ENCODE data around the gene COL4A2. TPM values are rescaled to one million over a fixed set of nuclear protein-coding genes. Genes with fewer than 3 reads are reported as not detected.

COL4A2 gene
- total and polyA plus RNA-seq, 3 experiments from 2014 or later, result not detected

- no peaks in the 10 kb centered on the region for H3K27me3 ChIP-seq (ENCODE audit: insufficient read depth, low read length, poor library complexity, severe bottlenecking)
- H3K27me3 Mint-ChIP-seq, result peaks cover 3 to 6% of the 10 kb centered on the region in 2 donors
- DNase-seq, result no peak
- no peaks in the 10 kb centered on the region for H3K9me3 Mint-ChIP-seq
- no peaks in the 10 kb centered on the region for H3K4me1 Mint-ChIP-seq
- no peaks in the 10 kb centered on the region for H3K9me3 ChIP-seq (ENCODE audit: low read length)
- H3K36me3 Mint-ChIP-seq, result no peaks in the 10 kb centered on the region
- ChIA-PET CTCF (no interaction called here), POLR2A (no interaction called here)
- no peaks in the 10 kb centered on the region for H3K4me1 ChIP-seq (ENCODE audit: insufficient read depth, low read length)
- H3K27ac ChIP-seq (ENCODE audit: low read depth, low read length), result no peak overlapping the region
- H3K4me3 ChIP-seq (ENCODE audit: low read length), result no peak overlapping the region
- no peak overlapping the region for H3K4me3 Mint-ChIP-seq
- H3K27ac Mint-ChIP-seq, result no peak overlapping the region
- H3K36me3 ChIP-seq (ENCODE audit: insufficient read depth, low read length), result no peaks in the 10 kb centered on the region
Measured at GRCh38 chr13:110353339-110353977, 46.4 kb downstream of the COL4A2 start.

GRCh38 chr13:110354123-110354627 lies 47.1 kb downstream of the COL4A2 start:
- H3K9me3 Mint-ChIP-seq, result no peaks in the 10 kb centered on the region
- POLR2A ChIA-PET, result no interaction called here
- CTCF ChIA-PET, result no interaction called here

GRCh38 chr13:110354715-110355473 lies 47.8 kb downstream of the COL4A2 start:
- Mint-ChIP-seq H3K27ac (no peak overlapping the region), H3K4me3 (no peak overlapping the region)
- POLR2A ChIA-PET, result no interaction called here

More at GRCh38 chr13:110354123-110354627, 47.1 kb downstream of the COL4A2 start:
- Histone ChIP-seq H3K4me3 (ENCODE audit: low read length) (no peak overlapping the region), H3K27ac (ENCODE audit: low read depth, low read length) (no peak overlapping the region), H3K36me3 (ENCODE audit: insufficient read depth, low read length) (no peaks in the 10 kb centered on the region), H3K27me3 (ENCODE audit: insufficient read depth, low read length, poor library complexity, severe bottlenecking) (no peaks in the 10 kb centered on the region), H3K4me1 (ENCODE audit: insufficient read depth, low read length) (no peaks in the 10 kb centered on the region), H3K9me3 (ENCODE audit: low read length) (no peaks in the 10 kb centered on the region)
- no peaks in the 10 kb centered on the region for H3K4me1 Mint-ChIP-seq
- H3K27ac Mint-ChIP-seq, result no peak overlapping the region
- no peak overlapping the region for H3K4me3 Mint-ChIP-seq
- peaks cover 0 to 6% of the 10 kb centered on the region in 2 donors for H3K27me3 Mint-ChIP-seq
- H3K36me3 Mint-ChIP-seq, result no peaks in the 10 kb centered on the region
- DNase-seq, result no peak

GRCh38 chr13:110356362-110356761 lies 49.3 kb downstream of the COL4A2 start:
- Histone ChIP-seq H3K4me3 (ENCODE audit: low read length) (no peak overlapping the region), H3K27ac (ENCODE audit: low read depth, low read length) (no peak overlapping the region), H3K4me1 (ENCODE audit: insufficient read depth, low read length) (no peaks in the 10 kb centered on the region), H3K9me3 (ENCODE audit: low read length) (no peaks in the 10 kb centered on the region), H3K27me3 (ENCODE audit: insufficient read depth, low read length, poor library complexity, severe bottlenecking) (no peaks in the 10 kb centered on the region), H3K36me3 (ENCODE audit: insufficient read depth, low read length) (no peaks in the 10 kb centered on the region)
- H3K4me3 Mint-ChIP-seq, result no peak overlapping the region
- H3K4me1 Mint-ChIP-seq, result no peaks in the 10 kb centered on the region
- H3K36me3 Mint-ChIP-seq, result no peaks in the 10 kb centered on the region
- H3K9me3 Mint-ChIP-seq, result no peaks in the 10 kb centered on the region
- H3K27me3 Mint-ChIP-seq, result peaks cover 0 to 6% of the 10 kb centered on the region in 2 donors
- no peak for DNase-seq
- CTCF ChIA-PET, result no interaction called here
- POLR2A ChIA-PET, result no interaction called here
- H3K27ac Mint-ChIP-seq, result no peak overlapping the region

More at GRCh38 chr13:110354715-110355473, 47.8 kb downstream of the COL4A2 start:
- H3K27me3 ChIP-seq (ENCODE audit: insufficient read depth, low read length, poor library complexity, severe bottlenecking), result no peaks in the 10 kb centered on the region
- Mint-ChIP-seq H3K9me3 (no peaks in the 10 kb centered on the region), H3K4me1 (no peaks in the 10 kb centered on the region), H3K27me3 (peaks cover 0 to 6% of the 10 kb centered on the region in 2 donors), H3K36me3 (no peaks in the 10 kb centered on the region)
- H3K27ac ChIP-seq (ENCODE audit: low read depth, low read length), result no peak overlapping the region
- no peaks in the 10 kb centered on the region for H3K9me3 ChIP-seq (ENCODE audit: low read length)
- H3K36me3 ChIP-seq (ENCODE audit: insufficient read depth, low read length), result no peaks in the 10 kb centered on the region
- CTCF ChIA-PET, result no interaction called here
- H3K4me1 ChIP-seq (ENCODE audit: insufficient read depth, low read length), result no peaks in the 10 kb centered on the region
- DNase-seq, result no peak
- no peak overlapping the region for H3K4me3 ChIP-seq (ENCODE audit: low read length)

- Mint-ChIP-seq H3K4me3 (peak overlapping the region in 1 of 7 donors; percentile 1), H3K36me3 (no peaks in the 10 kb centered on the region), H3K4me1 (no peaks in the 10 kb centered on the region), H3K27me3 (peaks cover 0 to 7% of the 10 kb centered on the region in 2 donors), H3K27ac (no peak overlapping the region), H3K9me3 (no peaks in the 10 kb centered on the region)
- no peaks in the 10 kb centered on the region for H3K36me3 ChIP-seq (ENCODE audit: insufficient read depth, low read length)
- H3K27me3 ChIP-seq (ENCODE audit: insufficient read depth, low read length, poor library complexity, severe bottlenecking), result no peaks in the 10 kb centered on the region
- no peak overlapping the region for H3K27ac ChIP-seq (ENCODE audit: low read depth, low read length)
- ChIA-PET POLR2A (no interaction called here), CTCF (no interaction called here)
- H3K9me3 ChIP-seq (ENCODE audit: low read length), result no peaks in the 10 kb centered on the region
- H3K4me1 ChIP-seq (ENCODE audit: insufficient read depth, low read length), result no peaks in the 10 kb centered on the region
- no peak overlapping the region for H3K4me3 ChIP-seq (ENCODE audit: low read length)
- no peak for DNase-seq
Measured at GRCh38 chr13:110358381-110358780, 51.3 kb downstream of the COL4A2 start.

GRCh38 chr13:110359840-110360301 lies 52.8 kb downstream of the COL4A2 start:
- H3K36me3 ChIP-seq (ENCODE audit: insufficient read depth, low read length), result no peaks in the 10 kb centered on the region
- H3K9me3 ChIP-seq (ENCODE audit: low read length), result no peaks in the 10 kb centered on the region
- Mint-ChIP-seq H3K36me3 (no peaks in the 10 kb centered on the region), H3K27me3 (peaks cover 0 to 12% of the 10 kb centered on the region in 2 donors), H3K9me3 (no peaks in the 10 kb centered on the region), H3K4me3 (no peak overlapping the region), H3K4me1 (no peaks in the 10 kb centered on the region), H3K27ac (no peak overlapping the region)
- no peaks in the 10 kb centered on the region for H3K4me1 ChIP-seq (ENCODE audit: insufficient read depth, low read length)
- no peak overlapping the region for H3K4me3 ChIP-seq (ENCODE audit: low read length)
- DNase-seq, result no peak
- ChIA-PET POLR2A (no interaction called here), CTCF (interaction anchor here (1.5 kb wide), 1 partner anchor 15 kb away, joined by 3 read pairs; no protein-coding TSS in a partner anchor)
- H3K27ac ChIP-seq (ENCODE audit: low read depth, low read length), result no peak overlapping the region
- no peaks in the 10 kb centered on the region for H3K27me3 ChIP-seq (ENCODE audit: insufficient read depth, low read length, poor library complexity, severe bottlenecking)

GRCh38 chr13:110360598-110360997 lies 53.5 kb downstream of the COL4A2 start:
- H3K27ac Mint-ChIP-seq, result no peak overlapping the region
- no peaks in the 10 kb centered on the region for H3K27me3 ChIP-seq (ENCODE audit: insufficient read depth, low read length, poor library complexity, severe bottlenecking)
- no peak overlapping the region for H3K4me3 Mint-ChIP-seq
- H3K36me3 Mint-ChIP-seq, result no peaks in the 10 kb centered on the region
- H3K36me3 ChIP-seq (ENCODE audit: insufficient read depth, low read length), result no peaks in the 10 kb centered on the region
- no peak overlapping the region for H3K4me3 ChIP-seq (ENCODE audit: low read length)
- H3K4me1 ChIP-seq (ENCODE audit: insufficient read depth, low read length), result no peaks in the 10 kb centered on the region
- H3K9me3 Mint-ChIP-seq, result no peaks in the 10 kb centered on the region
- no peaks in the 10 kb centered on the region for H3K4me1 Mint-ChIP-seq
- H3K27me3 Mint-ChIP-seq, result peaks cover under 1 to 12% of the 10 kb centered on the region in 2 donors
- H3K27ac ChIP-seq (ENCODE audit: low read depth, low read length), result no peak overlapping the region
- ChIA-PET POLR2A (no interaction called here), CTCF (interaction anchor here (1.5 kb wide), 1 partner anchor 15 kb away, joined by 3 read pairs; no protein-coding TSS in a partner anchor)
- DNase-seq, result no peak
- H3K9me3 ChIP-seq (ENCODE audit: low read length), result no peaks in the 10 kb centered on the region

- Histone ChIP-seq H3K9me3 (ENCODE audit: low read length) (no peaks in the 10 kb centered on the region), H3K36me3 (ENCODE audit: insufficient read depth, low read length) (no peaks in the 10 kb centered on the region), H3K27ac (ENCODE audit: low read depth, low read length) (no peak overlapping the region), H3K4me1 (ENCODE audit: insufficient read depth, low read length) (no peaks in the 10 kb centered on the region), H3K27me3 (ENCODE audit: insufficient read depth, low read length, poor library complexity, severe bottlenecking) (no peaks in the 10 kb centered on the region), H3K4me3 (ENCODE audit: low read length) (no peak overlapping the region)
- Mint-ChIP-seq H3K9me3 (no peaks in the 10 kb centered on the region), H3K4me1 (no peaks in the 10 kb centered on the region), H3K27ac (no peak overlapping the region), H3K36me3 (no peaks in the 10 kb centered on the region), H3K4me3 (no peak overlapping the region), H3K27me3 (peaks cover 7 to 12% of the 10 kb centered on the region in 2 donors)
- ChIA-PET POLR2A (no interaction called here), CTCF (interaction anchor here (1.5 kb wide), 1 partner anchor 14 kb away, joined by 3 read pairs; no protein-coding TSS in a partner anchor)
- no peak for DNase-seq
Measured at GRCh38 chr13:110361365-110361911, 54.4 kb downstream of the COL4A2 start.
